Measurements from ENCODE around the gene SLC39A6. TPM values are rescaled to one million over a fixed set of nuclear protein-coding genes. Genes with fewer than 3 reads are reported as not detected.

Gene SLC39A6
- total RNA-seq, 1 experiment from 2014 or later = 70.5 TPM

GRCh38 chr18:36104749-36105148 lies 24.4 kb downstream of the SLC39A6 start (continued):
- TF ChIP-seq CTCF (IDR thresholded peaks at IDR 0.05 in 2 of 3, conservative IDR thresholded peaks at IDR 0.05 in 1 of 3; ENCODE audit: borderline replicate concordance in 1 of 3, insufficient read depth in 1 of 3, low read depth in 2 of 3, low read length in 2 of 3) (no peak), SP1 (IDR thresholded peaks at IDR 0.05; ENCODE audit: low read depth) (no peak)

GRCh38 chr18:36101943-36102342 lies 27.2 kb downstream of the SLC39A6 start:
- H3K9me2 ChIP-seq (ENCODE audit: insufficient read depth) = no peaks in the 10 kb centered on the region
- no peaks in the 10 kb centered on the region for H3K27me3 ChIP-seq (ENCODE audit: insufficient read depth, low read length)
- H4K20me1 ChIP-seq (ENCODE audit: insufficient read depth) = no peaks in the 10 kb centered on the region
- H3K36me3 ChIP-seq (ENCODE audit: control insufficient read depth in 1 of 2, insufficient read depth in 2 of 2, low read length in 2 of 2) = no peaks in the 10 kb centered on the region
- DNase-seq (ENCODE audit: low read depth, low spot score) (no peak), ATAC-seq (no peak)
- intact Hi-C loops (cut with micrococcal nuclease) = no loop called here
- ChIA-PET RAD21 (ENCODE audit: low non-redundant PET in 1 of 2, low total read pairs in 2 of 2, uncharacterized antibody in 2 of 2, unreplicated experiment in 2 of 2) (no interaction called here), POLR2A (no interaction called here), CTCF (no interaction called here)
- no peak overlapping the region for H3K4me2 ChIP-seq (ENCODE audit: low read length)
- H3K4me3 ChIP-seq (replicated peaks in 1 of 2; ENCODE audit: low read depth in 1 of 2, low read length in 2 of 2) = no peak overlapping the region
- peaks cover 0 to 7% of the 10 kb centered on the region in 2 experiments; a peak in 1 of 4 replicates for H3K9me3 ChIP-seq (ENCODE audit: control insufficient read depth in 1 of 2, insufficient read depth in 1 of 2, low read depth in 1 of 2, low read length in 2 of 2)
- no peak overlapping the region for H3K9ac ChIP-seq (ENCODE audit: low read length)
- H2AFZ ChIP-seq (ENCODE audit: low read depth, low read length, poor library complexity, severe bottlenecking) = no peak overlapping the region
- H3K79me2 ChIP-seq (ENCODE audit: insufficient read depth, low read length) = no peaks in the 10 kb centered on the region
- H3K27ac ChIP-seq (ENCODE audit: low read depth, low read length) = no peak overlapping the region
- no peaks in the 10 kb centered on the region for H3K4me1 ChIP-seq (ENCODE audit: control insufficient read depth in 1 of 2, insufficient read depth in 2 of 2, low read length in 2 of 2)
- BruUV-seq (replicated peaks) = no TSS peak
- TF ChIP-seq FOSL1 (IDR thresholded peaks at IDR 0.05; ENCODE audit: low read depth) (no peak), SIN3A (IDR thresholded peaks at IDR 0.05; ENCODE audit: low read depth) (no peak), CTCF (IDR thresholded peaks at IDR 0.05 in 2 of 3, conservative IDR thresholded peaks at IDR 0.05 in 1 of 3; ENCODE audit: borderline replicate concordance in 1 of 3, insufficient read depth in 1 of 3, low read depth in 2 of 3, low read length in 2 of 3) (no peak), ZNF274 (IDR thresholded peaks at IDR 0.05; ENCODE audit: low read depth, low read length) (no peak), MAX (IDR thresholded peaks at IDR 0.05) (no peak), CBX3 (IDR thresholded peaks at IDR 0.05; ENCODE audit: low read depth) (no peak), ATF3 (IDR thresholded peaks at IDR 0.05) (no peak), SP1 (IDR thresholded peaks at IDR 0.05; ENCODE audit: low read depth) (no peak), ZFX (IDR thresholded peaks at IDR 0.05) (no peak), JUND (IDR thresholded peaks at IDR 0.05) (no peak)

Data from HCT116 (cell line).